IMR-90 (cell line): ENCODE measurements around the gene PHOX2A. TPM values are rescaled to one million over a fixed set of nuclear protein-coding genes. Genes with fewer than 3 reads are reported as not detected.

Experiments used
- ATAC-seq: fragments of 200-7000 bp; cut with Tn5 transposase; 2 replicates; pipeline ENCODE4 v1.9.1; 2020; ENCODE audit warnings: low read depth, mild to moderate bottlenecking, moderate library complexity
- BruUV-seq: library from RNA; stranded (reverse); fragments of 400-500 nt; replicated peaks from 2 replicates; lab custom pipeline; 2021; lab: Mats Ljungman, UMichigan
- CTCF ChIA-PET: fragments of 300-600 bp; formaldehyde crosslinking; extraction: SDS; loops from one replicate; lab custom pipeline; 2021; ENCODE audit warnings: antibody characterized with exemption; lab: Yijun Ruan, JAX
- POLR2A ChIA-PET: fragments of 300-600 bp; sonication (Branson Sonifier 250); formaldehyde crosslinking; loops from one replicate; lab custom pipeline; 2022; ENCODE audit warnings: antibody characterized with exemption; ENCODE audit not compliant: unreplicated experiment; lab: Charles Lee
- DNase-seq: peaks from one replicate; pipeline ENCODE4 v3.0.0; 2013
- H2AFZ ChIP-seq: replicated peaks from 2 replicates; pipeline ENCODE3; 2013; ENCODE audit warnings: low read length, mild to moderate bottlenecking; ENCODE audit not compliant: poor library complexity
- H2AK5ac ChIP-seq: 2 replicates; pipeline ENCODE4 v1.6.1; 2013; ENCODE audit warnings: low read depth, low read length, inconsistent platforms
- H2AK9ac ChIP-seq: replicated peaks from 2 replicates; pipeline ENCODE3; 2013; ENCODE audit warnings: mild to moderate bottlenecking, low read depth, low read length, moderate library complexity; ENCODE audit not compliant: poor library complexity
- H2BK120ac ChIP-seq: 2 replicates; pipeline ENCODE4 v1.6.1; 2013; ENCODE audit warnings: low read depth, low read length, inconsistent platforms
- H2BK15ac ChIP-seq: 3 replicates; pipeline ENCODE4 v1.6.1; 2013; ENCODE audit warnings: low read depth, low read length, inconsistent platforms
- H2BK20ac ChIP-seq: 2 replicates; pipeline ENCODE4 v1.6.1; 2013; ENCODE audit warnings: low read depth, mild to moderate bottlenecking, inconsistent platforms, low read length, moderate library complexity
- H2BK5ac ChIP-seq: 2 replicates; pipeline ENCODE4 v1.6.1; 2013; ENCODE audit warnings: mild to moderate bottlenecking, low read depth, low read length, inconsistent platforms; ENCODE audit not compliant: poor library complexity, severe bottlenecking
- H3K14ac ChIP-seq: replicated peaks from 2 replicates; pipeline ENCODE4 v1.6.1; 2013; ENCODE audit warnings: low read depth, low read length, inconsistent platforms
- H3K18ac ChIP-seq: 2 replicates; pipeline ENCODE4 v1.6.1; 2013; ENCODE audit warnings: low read depth, low read length, control low read depth
- H3K23ac ChIP-seq: 2 replicates; pipeline ENCODE4 v1.6.1; 2013; ENCODE audit warnings: low read depth, low read length, inconsistent platforms
- H3K27ac ChIP-seq: 2 replicates; pipeline ENCODE4 v1.5.1; 2013; ENCODE audit warnings: mild to moderate bottlenecking, control low read depth, low read length; ENCODE audit not compliant: insufficient read depth
- H3K27me3 ChIP-seq: 2 replicates; pipeline ENCODE4 v1.6.1; 2013; ENCODE audit warnings: low read length; ENCODE audit not compliant: control insufficient read depth, insufficient read depth
- H3K36me3 ChIP-seq: 2 replicates; pipeline ENCODE4 v1.6.1; 2013; ENCODE audit warnings: low read length, mixed read lengths; ENCODE audit not compliant: control insufficient read depth, insufficient read depth
- H3K4ac ChIP-seq: 2 replicates; pipeline ENCODE4 v1.6.1; 2013; ENCODE audit warnings: low read depth, low read length, inconsistent platforms
- H3K4me1 ChIP-seq: 2 replicates; pipeline ENCODE4 v1.6.1; 2013; ENCODE audit warnings: low read length, mixed read lengths; ENCODE audit not compliant: control insufficient read depth, insufficient read depth
- H3K4me2 ChIP-seq: 2 replicates; pipeline ENCODE4 v1.6.1; 2013; ENCODE audit warnings: low read depth, mild to moderate bottlenecking, control low read depth, low read length, moderate library complexity
- H3K4me3 ChIP-seq: 2 replicates; pipeline ENCODE4 v1.5.1; 2013; ENCODE audit warnings: low read depth, mild to moderate bottlenecking, control low read depth, low read length, moderate library complexity; ENCODE audit not compliant: insufficient read depth
- H3K56ac ChIP-seq: 2 replicates; pipeline ENCODE4 v1.6.1; 2013; ENCODE audit warnings: low read length, inconsistent platforms; ENCODE audit not compliant: insufficient read depth; ENCODE audit errors: extremely low read depth
- H3K79me1 ChIP-seq, 2 experiments: 2 replicates each; pipeline ENCODE4 v1.6.1; 2013; ENCODE audit warnings: low read length in 2 of 2, inconsistent platforms in 1 of 2, low read depth in 1 of 2
- H3K9ac ChIP-seq: 2 replicates; pipeline ENCODE4 v1.6.1; 2013; ENCODE audit warnings: low read depth, low read length, control low read depth
- H3K9me1 ChIP-seq: 2 replicates; pipeline ENCODE4 v1.6.1; 2013; ENCODE audit warnings: low read length, inconsistent platforms; ENCODE audit not compliant: insufficient read depth
- H3K9me3 ChIP-seq: 2 replicates; pipeline ENCODE4 v1.6.1; 2013; ENCODE audit warnings: low read length; ENCODE audit not compliant: control insufficient read depth, insufficient read depth
- H4K20me1 ChIP-seq: 2 replicates; pipeline ENCODE4 v1.6.1; 2013; ENCODE audit warnings: low read length, inconsistent platforms; ENCODE audit not compliant: insufficient read depth
- H4K5ac ChIP-seq: 2 replicates; pipeline ENCODE4 v1.6.1; 2013; ENCODE audit warnings: mild to moderate bottlenecking, low read depth, low read length, control low read depth
- H4K8ac ChIP-seq, 2 experiments: 2 replicates each; pipeline ENCODE4 v1.6.1; 2013; ENCODE audit warnings: low read depth in 2 of 2, low read length in 2 of 2, control low read depth in 1 of 2, inconsistent platforms in 1 of 2
- H4K91ac ChIP-seq: 2 replicates; pipeline ENCODE4 v1.6.1; 2013; ENCODE audit warnings: low read depth, low read length, inconsistent platforms; ENCODE audit not compliant: insufficient read depth
- BHLHE40 ChIP-seq: fragments of 150-350 bp; IDR thresholded peaks from 2 replicates; pipeline ENCODE4 v1.6.1; 2016; ENCODE audit warnings: mild to moderate bottlenecking, low read depth, low read length
- CHD1 ChIP-seq: IDR thresholded peaks from 2 replicates; pipeline ENCODE4 v1.6.1; 2012; ENCODE audit warnings: low read depth, low read length, improper control_type of control experiment
- FOS ChIP-seq: fragments of 150-350 bp; IDR thresholded peaks from 2 replicates; pipeline ENCODE4 v1.6.1; 2016; ENCODE audit warnings: low read depth, low read length
- MAFK ChIP-seq: IDR thresholded peaks from 2 replicates; pipeline ENCODE4 v1.6.1; 2012; ENCODE audit warnings: low read depth, low read length, improper control_type of control experiment
- MAZ ChIP-seq: IDR thresholded peaks from 2 replicates; pipeline ENCODE4 v1.6.1; 2012; ENCODE audit warnings: low read depth, mild to moderate bottlenecking, low read length, improper control_type of control experiment, moderate library complexity, borderline replicate concordance
- MXI1 ChIP-seq: IDR thresholded peaks from 2 replicates; pipeline ENCODE4 v1.6.1; 2012; ENCODE audit warnings: low read depth, mild to moderate bottlenecking, low read length, moderate library complexity, borderline replicate concordance
- NFE2L2 ChIP-seq: fragments of 150-350 bp; IDR thresholded peaks from 2 replicates; pipeline ENCODE4 v1.6.1; 2016; ENCODE audit warnings: low read depth, mild to moderate bottlenecking, low read length
- POLR2A ChIP-seq: IDR thresholded peaks from 2 replicates; pipeline ENCODE4 v1.6.1; 2012; ENCODE audit warnings: mild to moderate bottlenecking, low read depth, low read length
- RAD21 ChIP-seq: IDR thresholded peaks from 2 replicates; pipeline ENCODE4 v1.6.1; 2012; ENCODE audit warnings: low read length, improper control_type of control experiment
- RFX5 ChIP-seq: IDR thresholded peaks from 2 replicates; pipeline ENCODE4 v1.8.0; 2012; ENCODE audit warnings: low read depth, mild to moderate bottlenecking, low read length, moderate library complexity
- WGBS, 2 experiments: methylation state at CpG; one replicate each; pipeline versions ENCODE4 v1.1.5 to v1.1.7; 2013; ENCODE audit warnings: missing lambda C conversion rate in 2 of 2; ENCODE audit not compliant: insufficient read length in 1 of 2; ENCODE audit errors: extremely low coverage in 2 of 2; 5-methylcytosine and 5-hydroxymethylcytosine counted together
- dilution Hi-C: fragments of 300-500 bp; cut with HindIII; formaldehyde crosslinking; loops from one replicate; pipeline ENCODE4 v1.14.3; 2018; ENCODE audit warnings: low sequenced_read_pairs; ENCODE audit not compliant: unreplicated experiment
- in situ Hi-C: fragments of 300-500 bp; cut with MboI; formaldehyde crosslinking; loops from 3 replicates; pipeline ENCODE4 v1.14.3; 2019; ENCODE audit warnings: low sequenced_read_pairs, inconsistent platforms, mixed read lengths
- intact Hi-C: fragments of 100-400 bp; cut with micrococcal nuclease; formaldehyde crosslinking; loops from 2 replicates; pipeline ENCODE4 v1.10.0; 2022
- polyA plus RNA-seq, 3 experiments: library from polyadenylated mRNA; depleted of rRNA; stranded (reverse); fragments of >200 nt; gene quantifications; 2 replicates each; pipeline ENCODE4 v1.2.3, GENCODE V29; 2012; ENCODE audit warnings: low replicate concordance in 1 of 3
- total RNA-seq: library from RNA; depleted of rRNA; stranded (reverse); fragments of >200 nt; gene quantifications from 2 replicates; pipeline ENCODE4 v1.2.3, GENCODE V29; 2012
- TF ChIP-seq, protein P1 (sequence below): fragments of 150-350 bp; IDR thresholded peaks from 2 replicates; pipeline ENCODE4 v1.6.1; 2016; ENCODE audit warnings: low read depth, mild to moderate bottlenecking, low read length, moderate library complexity, borderline replicate concordance
- TF ChIP-seq, protein P2 (sequence below): fragments of 150-350 bp; IDR thresholded peaks from 2 replicates; pipeline ENCODE4 v1.6.1; 2017; ENCODE audit warnings: mild to moderate bottlenecking, antibody characterized with exemption, low read length, low read depth

Gene PHOX2A
- total and polyA plus RNA-seq, 2 of the 4 experiments (the other 2 are of a cell fraction): not detected

DNA sequence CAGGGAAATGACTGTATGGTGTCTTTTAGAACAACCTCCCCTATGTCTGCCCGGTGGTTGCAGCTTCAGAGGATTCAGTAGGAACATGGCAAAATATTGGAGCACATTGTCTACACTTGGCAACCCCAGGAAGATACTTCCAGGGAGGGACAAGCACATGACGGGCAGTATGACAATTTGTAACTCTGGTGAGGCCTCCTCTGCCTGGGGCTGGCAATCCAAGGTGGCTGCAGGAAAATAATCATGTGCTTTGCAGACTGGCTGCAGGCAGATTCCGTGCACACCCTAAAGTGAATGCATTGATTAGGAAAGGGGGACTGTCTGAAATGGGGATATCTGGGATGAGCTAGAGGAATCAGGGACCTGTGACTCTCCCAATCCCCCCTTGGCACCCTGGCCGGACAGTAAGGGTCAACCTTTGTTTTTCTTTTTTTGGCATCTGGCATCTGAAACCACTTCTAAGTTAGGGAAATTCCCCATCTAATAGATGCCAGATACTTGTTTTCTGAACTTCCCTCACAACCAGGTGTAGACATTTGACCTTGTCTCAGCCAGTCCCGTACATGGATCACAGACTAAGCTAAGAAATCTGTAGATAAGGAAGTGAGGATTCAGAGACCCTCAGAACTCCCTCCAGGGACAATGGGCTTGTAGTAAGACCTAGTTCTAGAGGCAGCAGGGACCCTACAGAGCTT is 10.5 kb upstream of the PHOX2A start:
- Histone ChIP-seq H3K23ac (no peak overlapping the region), H3K79me1 (no peaks in the 10 kb centered on the region), H3K9me3 (no peaks in the 10 kb centered on the region), H3K36me3 (no peaks in the 10 kb centered on the region), H2BK120ac (no peak overlapping the region), H4K91ac (no peak overlapping the region), H3K4me3 (no peak overlapping the region), H2AFZ (no peak overlapping the region), H4K20me1 (0 out of 2 replicates have a peak, but pooled peaks cover 2% of the 10 kb centered on the region), H3K18ac (no peak overlapping the region), H3K27me3 (peaks cover 60% of the 10 kb centered on the region), H4K8ac (no peak overlapping the region), H3K14ac (no peak overlapping the region), H2BK15ac (no peak overlapping the region), H4K5ac (no peak overlapping the region), H3K56ac (no peak overlapping the region), H3K4me2 (no peak overlapping the region), H3K9ac (no peak overlapping the region), H2AK5ac (no peak overlapping the region), H3K27ac (no peak overlapping the region), H2AK9ac (no peak overlapping the region), H2BK5ac (no peak overlapping the region), H2BK20ac (no peak overlapping the region), H3K4ac (no peak overlapping the region), H3K9me1 (no peaks in the 10 kb centered on the region), H3K4me1 (no peaks in the 10 kb centered on the region)
- intact Hi-C loops: no loop called here
- in situ Hi-C loops: no loop called here
- DNase-seq (no peak), ATAC-seq (no peak)
- POLR2A ChIA-PET: no interaction called here
- TF ChIP-seq FOS (no peak), MAFK (no peak), BHLHE40 (no peak), CHD1 (no peak), POLR2A (no peak), MXI1 (no peak), RFX5 (no peak), RAD21 (no peak), MAZ (no peak), NFE2L2 (no peak)
- TF ChIP-seq, protein P1, sequence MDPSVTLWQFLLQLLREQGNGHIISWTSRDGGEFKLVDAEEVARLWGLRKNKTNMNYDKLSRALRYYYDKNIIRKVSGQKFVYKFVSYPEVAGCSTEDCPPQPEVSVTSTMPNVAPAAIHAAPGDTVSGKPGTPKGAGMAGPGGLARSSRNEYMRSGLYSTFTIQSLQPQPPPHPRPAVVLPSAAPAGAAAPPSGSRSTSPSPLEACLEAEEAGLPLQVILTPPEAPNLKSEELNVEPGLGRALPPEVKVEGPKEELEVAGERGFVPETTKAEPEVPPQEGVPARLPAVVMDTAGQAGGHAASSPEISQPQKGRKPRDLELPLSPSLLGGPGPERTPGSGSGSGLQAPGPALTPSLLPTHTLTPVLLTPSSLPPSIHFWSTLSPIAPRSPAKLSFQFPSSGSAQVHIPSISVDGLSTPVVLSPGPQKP: no peak
- TF ChIP-seq, protein P2, sequence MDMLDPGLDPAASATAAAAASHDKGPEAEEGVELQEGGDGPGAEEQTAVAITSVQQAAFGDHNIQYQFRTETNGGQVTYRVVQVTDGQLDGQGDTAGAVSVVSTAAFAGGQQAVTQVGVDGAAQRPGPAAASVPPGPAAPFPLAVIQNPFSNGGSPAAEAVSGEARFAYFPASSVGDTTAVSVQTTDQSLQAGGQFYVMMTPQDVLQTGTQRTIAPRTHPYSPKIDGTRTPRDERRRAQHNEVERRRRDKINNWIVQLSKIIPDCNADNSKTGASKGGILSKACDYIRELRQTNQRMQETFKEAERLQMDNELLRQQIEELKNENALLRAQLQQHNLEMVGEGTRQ: no peak
- dilution Hi-C loops: no loop called here
- BruUV-seq: no TSS peak
- WGBS, 2 experiments: no CpG with 5 or more reads among the region's 5 CpGs
- CTCF ChIA-PET: interaction anchor here (1.4 kb wide), 1 partner anchor 180 kb away, joined by 3 read pairs; the partner anchor contains the start of gene CLPB
